H9 (cell line): ENCODE results near the gene FAM3B. TPM values are rescaled to one million over a fixed set of nuclear protein-coding genes. Genes with fewer than 3 reads are reported as not detected.

Experiments
- DNase-seq: peaks from one replicate; pipeline ENCODE4 v3.0.0-alpha.2; 2017
- H2AFZ ChIP-seq: one replicate; pipeline ENCODE4 v1.6.1; 2013; ENCODE audit warnings: mild to moderate bottlenecking, low read length, control low read depth, moderate library complexity
- H2AK5ac ChIP-seq: 2 replicates; pipeline ENCODE4 v1.6.1; 2013; ENCODE audit warnings: low read length, control low read depth, mixed read lengths; ENCODE audit not compliant: insufficient read length
- H2BK120ac ChIP-seq: one replicate; pipeline ENCODE4 v1.6.1; 2013; ENCODE audit warnings: low read depth, mild to moderate bottlenecking, low read length, control low read depth, inconsistent platforms; ENCODE audit not compliant: poor library complexity, severe bottlenecking
- H2BK12ac ChIP-seq: 2 replicates; pipeline ENCODE4 v1.6.1; 2013; ENCODE audit warnings: low read length, control low read depth, mixed read lengths, low read depth; ENCODE audit not compliant: insufficient read length
- H2BK15ac ChIP-seq: 2 replicates; pipeline ENCODE4 v1.6.1; 2013; ENCODE audit warnings: low read depth, low read length, control low read depth
- H2BK20ac ChIP-seq: one replicate; pipeline ENCODE4 v1.6.1; 2013; ENCODE audit warnings: low read depth, mild to moderate bottlenecking, low read length, control low read depth, inconsistent platforms; ENCODE audit not compliant: poor library complexity, severe bottlenecking
- H2BK5ac ChIP-seq: 2 replicates; pipeline ENCODE4 v1.6.1; 2013; ENCODE audit warnings: low read length, control low read depth, mixed read lengths; ENCODE audit not compliant: insufficient read length
- H3K14ac ChIP-seq: 2 replicates; pipeline ENCODE4 v1.6.1; 2013; ENCODE audit warnings: low read length, control low read depth; ENCODE audit not compliant: insufficient read depth
- H3K18ac ChIP-seq: 2 replicates; pipeline ENCODE4 v1.6.1; 2013; ENCODE audit warnings: low read depth, mild to moderate bottlenecking, mixed read lengths, low read length, control low read depth; ENCODE audit not compliant: insufficient read length
- H3K23ac ChIP-seq: 2 replicates; pipeline ENCODE4 v1.6.1; 2013; ENCODE audit warnings: low read length, control low read depth, mixed read lengths, low read depth; ENCODE audit not compliant: insufficient read length
- H3K23me2 ChIP-seq: 2 replicates; pipeline ENCODE4 v1.6.1; 2013; ENCODE audit warnings: low read depth, mild to moderate bottlenecking, mixed read lengths, low read length, control low read depth; ENCODE audit not compliant: insufficient read length, poor library complexity, severe bottlenecking
- H3K27ac ChIP-seq: 2 replicates; pipeline ENCODE4 v1.5.1; 2013; ENCODE audit warnings: low read length, control low read depth, mixed read lengths, low read depth; ENCODE audit not compliant: insufficient read length
- H3K27me3 ChIP-seq: 2 replicates; pipeline ENCODE4 v1.6.1; 2013; ENCODE audit warnings: low read length, control low read depth, inconsistent platforms; ENCODE audit not compliant: insufficient read depth
- H3K4ac ChIP-seq: 2 replicates; pipeline ENCODE4 v1.6.1; 2013; ENCODE audit warnings: low read depth, mild to moderate bottlenecking, control low read depth, inconsistent platforms, low read length, moderate library complexity
- H3K4me1 ChIP-seq: 2 replicates; pipeline ENCODE4 v1.6.1; 2013; ENCODE audit warnings: low read length, control low read depth, inconsistent platforms; ENCODE audit not compliant: insufficient read depth
- H3K4me2 ChIP-seq: 2 replicates; pipeline ENCODE4 v1.6.1; 2013; ENCODE audit warnings: low read length, control low read depth, mixed read lengths; ENCODE audit not compliant: insufficient read length, insufficient read depth
- H3K56ac ChIP-seq: 2 replicates; pipeline ENCODE4 v1.6.1; 2013; ENCODE audit warnings: low read depth, mild to moderate bottlenecking, mixed read lengths, low read length, control low read depth; ENCODE audit not compliant: insufficient read length
- H3K79me1 ChIP-seq: 2 replicates; pipeline ENCODE4 v1.6.1; 2013; ENCODE audit warnings: low read depth, mild to moderate bottlenecking, moderate library complexity, low read length, control low read depth, inconsistent platforms; ENCODE audit not compliant: insufficient read depth, poor library complexity, severe bottlenecking
- H3K79me2 ChIP-seq: 2 replicates; pipeline ENCODE4 v1.6.1; 2013; ENCODE audit warnings: low read length, control low read depth, inconsistent platforms; ENCODE audit not compliant: insufficient read depth
- H3K9ac ChIP-seq: 2 replicates; pipeline ENCODE4 v1.6.1; 2013; ENCODE audit warnings: low read length, control low read depth, mixed read lengths; ENCODE audit not compliant: insufficient read length; ENCODE audit errors: extremely low read depth
- H3K9me3 ChIP-seq: one replicate; pipeline ENCODE4 v1.6.1; 2013; ENCODE audit warnings: low read depth, low read length, inconsistent platforms; ENCODE audit not compliant: control insufficient read depth
- H3T11ph ChIP-seq: one replicate; pipeline ENCODE4 v1.6.1; 2013; ENCODE audit warnings: mild to moderate bottlenecking, low read length, control low read depth, inconsistent platforms
- H4K20me1 ChIP-seq: one replicate; pipeline ENCODE4 v1.6.1; 2013; ENCODE audit not compliant: control insufficient read depth, insufficient read length, insufficient read depth
- H4K5ac ChIP-seq: 2 replicates; pipeline ENCODE4 v1.6.1; 2013; ENCODE audit warnings: low read depth, mild to moderate bottlenecking, mixed read lengths, low read length, control low read depth; ENCODE audit not compliant: insufficient read length
- H4K8ac ChIP-seq: replicated peaks from 2 replicates; pipeline ENCODE4 v1.6.1; 2013; ENCODE audit warnings: low read length, control low read depth, mixed read lengths, low read depth; ENCODE audit not compliant: insufficient read length
- H4K91ac ChIP-seq: 2 replicates; pipeline ENCODE4 v1.6.1; 2013; ENCODE audit warnings: low read depth, mild to moderate bottlenecking, moderate library complexity, mixed read lengths, low read length, control low read depth; ENCODE audit not compliant: insufficient read length
- H3K27ac Mint-ChIP-seq, 3 experiments: 2 replicates in 2 of 3; 3 replicates in 1 of 3; pipeline ENCODE4 v1.8.0; 2020 to 2021; ENCODE audit warnings: mixed read lengths in 3 of 3, mild to moderate bottlenecking in 1 of 3, moderate library complexity in 1 of 3
- H3K27me3 Mint-ChIP-seq: 2 replicates; pipeline ENCODE4 v1.8.0; 2021; ENCODE audit warnings: low read depth, mild to moderate bottlenecking, moderate library complexity, mixed read lengths
- H3K36me3 Mint-ChIP-seq, 3 experiments: 2 replicates in 2 of 3; 3 replicates in 1 of 3; pipeline ENCODE4 v1.8.0; 2020 to 2021; ENCODE audit warnings: low read depth in 3 of 3, mixed read lengths in 3 of 3; ENCODE audit not compliant: insufficient read depth in 1 of 3
- H3K4me1 Mint-ChIP-seq, 2 experiments: 2 replicates each; pipeline ENCODE4 v1.8.0; 2020; ENCODE audit warnings: mixed read lengths in 2 of 2
- H3K4me3 Mint-ChIP-seq, 2 experiments: 2 replicates in 1 of 2; 3 replicates in 1 of 2; pipeline ENCODE4 v1.8.0; 2020 to 2021; ENCODE audit warnings: mild to moderate bottlenecking in 2 of 2, mixed read lengths in 2 of 2, moderate library complexity in 1 of 2
- H3K9me3 Mint-ChIP-seq, 2 experiments: 2 replicates in 1 of 2; 3 replicates in 1 of 2; pipeline ENCODE4 v1.8.0; 2020; ENCODE audit warnings: mild to moderate bottlenecking in 2 of 2, mixed read lengths in 2 of 2, moderate library complexity in 1 of 2
- WGBS: extraction: QIAGEN DNeasy Blood & Tissue Kit; methylation state at CpG from one replicate; pipeline ENCODE4 v1.1.7; 2013; ENCODE audit warnings: missing lambda C conversion rate, low lambda C conversion rate, mixed read lengths; ENCODE audit not compliant: insufficient read length; ENCODE audit errors: extremely low coverage; 5-methylcytosine and 5-hydroxymethylcytosine counted together
- total RNA-seq: library from RNA; stranded (reverse); gene quantifications from 2 replicates; pipeline ENCODE4 v1.2.1, GENCODE V29; 2021
- TF ChIP-seq, protein P1 (sequence below): fragments of 200-600 bp; sonication (generic); conservative IDR thresholded peaks from 3 replicates; pipeline ENCODE4 v1.8.0; 2021; ENCODE audit warnings: antibody characterized with exemption, mild to moderate bottlenecking

Gene FAM3B
- total RNA-seq, 1 experiment from 2014 or later = 5.0 TPM

GRCh38 chr21:41333752-41334151, 17.2 kb downstream of the FAM3B start:
- Histone ChIP-seq H3K56ac (no peak overlapping the region), H3K4me1 (peaks cover 3% of the 10 kb centered on the region; the same call in 1 of the 2 replicates), H4K8ac (no peak overlapping the region), H3K23me2 (no peaks in the 10 kb centered on the region), H3K4me2 (no peak overlapping the region), H4K20me1 (no peaks in the 10 kb centered on the region), H2BK12ac (no peak overlapping the region), H3K9me3 (peaks cover 17% of the 10 kb centered on the region), H3T11ph (no peak overlapping the region), H2BK15ac (no peak overlapping the region), H2BK120ac (no peak overlapping the region), H3K18ac (no peak overlapping the region), H3K79me1 (no peaks in the 10 kb centered on the region), H3K27me3 (no peaks in the 10 kb centered on the region), H3K4ac (no peak overlapping the region), H3K9ac (no peak overlapping the region), H3K14ac (no peak overlapping the region), H3K23ac (no peak overlapping the region), H4K91ac (no peak overlapping the region), H2AK5ac (no peak overlapping the region), H3K79me2 (no peaks in the 10 kb centered on the region), H4K5ac (no peak overlapping the region), H2AFZ (no peak overlapping the region), H2BK5ac (no peak overlapping the region), H3K27ac (no peak overlapping the region), H2BK20ac (no peak overlapping the region)
- Mint-ChIP-seq H3K36me3 (peaks cover 17 to 33% (median 30%) of the 10 kb centered on the region in 3 experiments), H3K4me3 (no peak overlapping the region), H3K27ac (no peak overlapping the region), H3K27me3 (peaks cover 3% of the 10 kb centered on the region), H3K4me1 (peaks cover 3 to 14% of the 10 kb centered on the region in 2 experiments; a peak in 3 of 4 replicates), H3K9me3 (peaks cover 22 to 46% of the 10 kb centered on the region in 2 experiments)
- no peak for DNase-seq
- no CpG with 5 or more reads among the region's 1 CpG for WGBS
- TF ChIP-seq, protein P1, sequence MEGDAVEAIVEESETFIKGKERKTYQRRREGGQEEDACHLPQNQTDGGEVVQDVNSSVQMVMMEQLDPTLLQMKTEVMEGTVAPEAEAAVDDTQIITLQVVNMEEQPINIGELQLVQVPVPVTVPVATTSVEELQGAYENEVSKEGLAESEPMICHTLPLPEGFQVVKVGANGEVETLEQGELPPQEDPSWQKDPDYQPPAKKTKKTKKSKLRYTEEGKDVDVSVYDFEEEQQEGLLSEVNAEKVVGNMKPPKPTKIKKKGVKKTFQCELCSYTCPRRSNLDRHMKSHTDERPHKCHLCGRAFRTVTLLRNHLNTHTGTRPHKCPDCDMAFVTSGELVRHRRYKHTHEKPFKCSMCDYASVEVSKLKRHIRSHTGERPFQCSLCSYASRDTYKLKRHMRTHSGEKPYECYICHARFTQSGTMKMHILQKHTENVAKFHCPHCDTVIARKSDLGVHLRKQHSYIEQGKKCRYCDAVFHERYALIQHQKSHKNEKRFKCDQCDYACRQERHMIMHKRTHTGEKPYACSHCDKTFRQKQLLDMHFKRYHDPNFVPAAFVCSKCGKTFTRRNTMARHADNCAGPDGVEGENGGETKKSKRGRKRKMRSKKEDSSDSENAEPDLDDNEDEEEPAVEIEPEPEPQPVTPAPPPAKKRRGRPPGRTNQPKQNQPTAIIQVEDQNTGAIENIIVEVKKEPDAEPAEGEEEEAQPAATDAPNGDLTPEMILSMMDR = no peak
